OCI-LY7 (cell line): Measurements from ENCODE around the gene SMIM35. TPM values are rescaled to one million over a fixed set of nuclear protein-coding genes. Genes with fewer than 3 reads are reported as not detected.

Source experiments
- BruUV-seq: library from RNA; stranded (reverse); fragments of 400-500 nt; replicated peaks from 2 replicates; lab custom pipeline; 2021; lab: Mats Ljungman, UMichigan
- CTCF ChIA-PET: fragments of 300-600 bp; sonication (Branson Sonifier 250); formaldehyde crosslinking; loops from one replicate; lab custom pipeline; 2022; ENCODE audit warnings: antibody characterized with exemption; ENCODE audit not compliant: unreplicated experiment; lab: Charles Lee
- POLR2A ChIA-PET: fragments of 300-600 bp; sonication (Branson Sonifier 250); formaldehyde crosslinking; loops from one replicate; lab custom pipeline; 2022; ENCODE audit warnings: antibody characterized with exemption; lab: Charles Lee
- DNase-seq: peaks from one replicate; pipeline ENCODE4 v3.0.0-alpha.2; 2015; ENCODE audit warnings: low spot score
- H2AFZ ChIP-seq: fragments of 200-600 bp; sonication (generic), shearing (Covaris generic); 2 replicates; pipeline ENCODE4 v1.6.1; 2014; ENCODE audit warnings: mild to moderate bottlenecking, antibody characterized with exemption, low read length, moderate library complexity
- H3K27ac ChIP-seq: fragments of 200-600 bp; sonication (generic); 2 replicates; pipeline ENCODE4 v1.5.1; 2014; ENCODE audit warnings: mixed run types, low read depth, mild to moderate bottlenecking, moderate library complexity, low read length, inconsistent platforms; ENCODE audit not compliant: poor library complexity, severe bottlenecking
- H3K36me3 ChIP-seq: fragments of 200-600 bp; sonication (generic); 2 replicates; pipeline ENCODE4 v1.6.1; 2014; ENCODE audit warnings: mild to moderate bottlenecking, antibody characterized with exemption, low read length, moderate library complexity, mixed read lengths; ENCODE audit not compliant: insufficient read depth
- H3K4me1 ChIP-seq: fragments of 200-600 bp; sonication (generic); 2 replicates; pipeline ENCODE4 v1.5.1; 2014; ENCODE audit warnings: mild to moderate bottlenecking, low read length; ENCODE audit not compliant: insufficient read depth, poor library complexity, severe bottlenecking
- H3K4me2 ChIP-seq: fragments of 200-600 bp; sonication (generic); 2 replicates; pipeline ENCODE4 v1.6.1; 2014; ENCODE audit warnings: mild to moderate bottlenecking, low read length
- H3K4me3 ChIP-seq: fragments of 200-600 bp; sonication (generic); 2 replicates; pipeline ENCODE4 v1.5.1; 2014; ENCODE audit warnings: mild to moderate bottlenecking, low read depth, low read length; ENCODE audit not compliant: poor library complexity, severe bottlenecking
- H3K79me2 ChIP-seq: fragments of 200-600 bp; sonication (generic); 2 replicates; pipeline ENCODE4 v1.6.1; 2016; ENCODE audit warnings: low read depth, mild to moderate bottlenecking, low read length, moderate library complexity, mixed read lengths; ENCODE audit not compliant: insufficient read depth
- H3K9me2 ChIP-seq: fragments of 200-600 bp; sonication (generic); 2 replicates; pipeline ENCODE4 v1.6.1; 2016; ENCODE audit warnings: mild to moderate bottlenecking, low read length, mixed read lengths; ENCODE audit not compliant: insufficient read depth
- H3K9me3 ChIP-seq: fragments of 200-600 bp; sonication (generic); 2 replicates; pipeline ENCODE4 v1.6.1; 2014; ENCODE audit warnings: mild to moderate bottlenecking, mixed run types, low read length, mixed read lengths
- H4K20me1 ChIP-seq: fragments of 200-600 bp; sonication (generic); 2 replicates; pipeline ENCODE4 v1.6.1; 2014; ENCODE audit warnings: mild to moderate bottlenecking, antibody characterized with exemption, low read length, moderate library complexity, mixed read lengths; ENCODE audit not compliant: insufficient read depth
- CTCF ChIP-seq: fragments of 200-600 bp; sonication (generic); conservative IDR thresholded peaks from 2 replicates; pipeline ENCODE4 v1.5.1; 2014; ENCODE audit warnings: mild to moderate bottlenecking, antibody characterized with exemption, low read length, moderate library complexity, mixed read lengths
- EZH2phosphoT487 ChIP-seq: fragments of 200-600 bp; sonication (generic); IDR thresholded peaks from 2 replicates; pipeline ENCODE4 v1.6.1; 2018; ENCODE audit warnings: low read depth, borderline replicate concordance, mild to moderate bottlenecking, mixed run types, antibody characterized with exemption, low read length, moderate library complexity, mixed read lengths
- intact Hi-C: fragments of 100-400 bp; cut with micrococcal nuclease; formaldehyde crosslinking; loops from one replicate; pipeline ENCODE4 v1.10.0; 2022; ENCODE audit not compliant: unreplicated experiment
- total RNA-seq, 2 experiments: library from RNA; depleted of rRNA in 1 of 2; stranded (reverse); fragments of >200 nt in 1 of 2; shearing (Covaris generic) in 1 of 2; gene quantifications; 2 replicates each; pipeline ENCODE4 v1.2.3, GENCODE V29; 2014 to 2022

SMIM35 gene
- total RNA-seq, 2 experiments from 2014 or later: 0.06 to 0.67 TPM

DNA sequence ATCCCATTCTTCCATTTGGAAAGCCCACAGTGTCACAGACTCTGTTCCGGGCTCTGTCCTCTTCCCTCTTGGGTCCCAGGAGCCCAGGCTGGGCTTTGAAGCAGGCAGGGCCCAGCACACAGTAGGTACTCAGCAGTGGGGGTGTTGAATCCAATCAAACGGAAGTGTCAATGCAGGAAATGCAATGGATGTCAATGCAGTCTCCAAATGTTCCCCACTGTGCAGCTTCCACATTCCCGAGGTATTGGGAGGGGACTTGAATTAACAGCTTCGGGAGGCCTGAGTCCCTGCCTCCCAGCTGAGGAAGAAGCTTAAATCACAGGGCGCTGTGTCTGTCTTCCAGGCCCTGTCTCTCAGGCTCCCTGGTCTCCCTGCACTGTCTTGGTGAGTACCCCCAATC lies 21.8 kb upstream of the SMIM35 start:
- Histone ChIP-seq H3K4me2 (no peak overlapping the region), H3K27ac (no peak overlapping the region), H3K79me2 (no peaks in the 10 kb centered on the region), H3K36me3 (no peaks in the 10 kb centered on the region), H2AFZ (no peak overlapping the region), H3K4me3 (no peak overlapping the region), H3K9me3 (no peaks in the 10 kb centered on the region), H3K4me1 (no peaks in the 10 kb centered on the region), H4K20me1 (no peaks in the 10 kb centered on the region), H3K9me2 (no peaks in the 10 kb centered on the region)
- TF ChIP-seq EZH2phosphoT487 (no peak), CTCF (no peak)
- intact Hi-C loops: no loop called here
- CTCF ChIA-PET: no interaction called here
- POLR2A ChIA-PET: no interaction called here
- DNase-seq: no peak
- BruUV-seq: no TSS peak

DNA sequence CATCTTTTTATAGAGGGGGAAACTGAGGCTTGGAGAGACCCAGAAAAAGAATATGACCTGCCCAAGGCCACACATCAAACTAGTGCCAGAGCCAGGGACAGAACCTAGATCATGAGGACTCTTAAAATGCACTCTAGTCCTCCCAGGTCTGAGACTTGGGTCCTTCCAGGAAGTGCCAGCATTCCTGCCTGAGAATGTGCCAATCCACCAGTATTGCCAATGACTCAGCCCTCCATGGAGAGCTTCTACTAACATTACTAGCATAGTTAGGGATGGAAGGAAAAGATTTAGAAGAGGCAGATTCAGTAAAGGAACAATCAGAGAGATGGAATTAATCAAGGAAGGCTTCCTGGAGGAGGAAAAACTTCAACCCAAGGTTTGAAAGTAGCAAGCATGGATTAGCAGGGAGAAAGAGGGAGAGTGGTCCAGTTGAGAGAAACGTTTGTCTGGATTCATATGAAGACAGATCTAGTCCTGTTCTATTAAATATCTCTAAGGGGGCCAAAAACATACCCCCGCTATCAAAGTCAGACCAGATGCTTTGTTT lies 20.1 kb upstream of the SMIM35 start:
- TF ChIP-seq EZH2phosphoT487 (no peak), CTCF (no peak)
- no peak overlapping the region for H2AFZ ChIP-seq
- no peak overlapping the region for H3K4me3 ChIP-seq
- intact Hi-C loops: no loop called here
- no peak for DNase-seq
- H3K4me2 ChIP-seq: no peak overlapping the region
- BruUV-seq: no TSS peak
- no peaks in the 10 kb centered on the region for H3K36me3 ChIP-seq
- ChIA-PET CTCF (no interaction called here), POLR2A (no interaction called here)
- H3K27ac ChIP-seq: no peak overlapping the region
- H3K79me2 ChIP-seq: no peaks in the 10 kb centered on the region
- H3K9me3 ChIP-seq: no peaks in the 10 kb centered on the region
- H4K20me1 ChIP-seq: no peaks in the 10 kb centered on the region
- H3K4me1 ChIP-seq: no peaks in the 10 kb centered on the region
- H3K9me2 ChIP-seq: no peaks in the 10 kb centered on the region

- no peaks in the 10 kb centered on the region for H3K79me2 ChIP-seq
- no peaks in the 10 kb centered on the region for H4K20me1 ChIP-seq
- no TSS peak for BruUV-seq
- no peak for TF ChIP-seq EZH2phosphoT487
- TF ChIP-seq CTCF: no peak
- intact Hi-C loops: no loop called here
- POLR2A ChIA-PET: interaction anchor here (0.7 kb wide), 1 partner anchor 34 kb away, joined by 5 read pairs; no protein-coding TSS in a partner anchor
- DNase-seq: no peak
- H3K4me2 ChIP-seq: no peak overlapping the region
- H3K4me3 ChIP-seq: no peak overlapping the region
- CTCF ChIA-PET: no interaction called here
- no peaks in the 10 kb centered on the region for H3K4me1 ChIP-seq
- no peak overlapping the region for H2AFZ ChIP-seq
- H3K9me2 ChIP-seq: no peaks in the 10 kb centered on the region
- no peaks in the 10 kb centered on the region for H3K36me3 ChIP-seq
- H3K9me3 ChIP-seq: no peaks in the 10 kb centered on the region
- H3K27ac ChIP-seq: no peak overlapping the region
Measured at GRCh38 chr11:118105657-118106305, 19.0 kb upstream of the SMIM35 start.
